HEK293 (cell line): ENCODE data around the gene MDN1.

Experiments
- CTCF ChIA-PET: fragments of 350-600 bp; formaldehyde crosslinking; extraction: SDS; loops from one replicate; lab custom pipeline; 2021; ENCODE audit warnings: antibody characterized with exemption; lab: Yijun Ruan, JAX
- POLR2A ChIA-PET: fragments of 300-600 bp; formaldehyde crosslinking; extraction: SDS; loops from one replicate; lab custom pipeline; 2020; ENCODE audit warnings: antibody characterized with exemption, inconsistent platforms; lab: Yijun Ruan, JAX
- H3K27ac ChIP-seq: fragments of 200-500 bp; sonication (Bioruptor generic); 2 replicates; pipeline ENCODE4 v1.5.1; 2014; ENCODE audit warnings: low read depth, low read length, control low read depth, inconsistent platforms; ENCODE audit errors: extremely low read depth
- H3K36me3 ChIP-seq, 2 experiments: fragments of 200-500 bp in 1 of 2; sonication (Bioruptor generic) in 1 of 2; 1 replicate in 1 of 2; 2 replicates in 1 of 2; pipeline ENCODE4 v1.5.1; 2014 to 2017; ENCODE audit warnings: inconsistent platforms in 2 of 2, low read length in 2 of 2; ENCODE audit not compliant: control insufficient read depth in 2 of 2, insufficient read depth in 1 of 2
- H3K4me1 ChIP-seq: fragments of 200-500 bp; sonication (Bioruptor generic); 2 replicates; pipeline ENCODE4 v1.5.1; 2014; ENCODE audit warnings: mild to moderate bottlenecking, low read length, inconsistent platforms; ENCODE audit not compliant: control insufficient read depth, insufficient read depth
- H3K4me3 ChIP-seq: 2 replicates; pipeline ENCODE4 v1.5.1; 2011; ENCODE audit warnings: low read depth, mild to moderate bottlenecking, control low read depth, low read length, moderate library complexity
- H3K9me3 ChIP-seq: fragments of 200-500 bp; sonication (Bioruptor generic); 2 replicates; pipeline ENCODE4 v1.5.1; 2014; ENCODE audit warnings: low read depth, low read length, inconsistent platforms; ENCODE audit not compliant: control insufficient read depth, insufficient read depth
- BCL11B ChIP-seq: fragments of 450-650 bp; formaldehyde crosslinking; IDR thresholded peaks from 2 replicates; pipeline ENCODE4 v1.5.1; 2016; ENCODE audit warnings: low read depth, missing biosample characterization, missing genetic modification characterization
- EGR2 ChIP-seq: fragments of 450-650 bp; formaldehyde crosslinking; IDR thresholded peaks from 2 replicates; pipeline ENCODE4 v1.5.1; 2016; ENCODE audit warnings: low read depth, missing biosample characterization, missing genetic modification characterization
- GLIS1 ChIP-seq: fragments of 450-650 bp; formaldehyde crosslinking; IDR thresholded peaks from 2 replicates; pipeline ENCODE4 v1.5.1; 2016; ENCODE audit warnings: missing biosample characterization, missing genetic modification characterization
- MZF1 ChIP-seq: fragments of 450-650 bp; formaldehyde crosslinking; IDR thresholded peaks from 2 replicates; pipeline ENCODE4 v1.5.1; 2017; ENCODE audit warnings: missing biosample characterization, missing genetic modification characterization, borderline replicate concordance
- PRDM10 ChIP-seq: fragments of 450-650 bp; formaldehyde crosslinking; IDR thresholded peaks from 2 replicates; pipeline ENCODE4 v1.5.1; 2016; ENCODE audit warnings: missing biosample characterization, missing genetic modification characterization
- YY2 ChIP-seq: fragments of 450-650 bp; formaldehyde crosslinking; IDR thresholded peaks from 2 replicates; pipeline ENCODE4 v1.5.1; 2016; ENCODE audit warnings: missing biosample characterization, missing genetic modification characterization
- ZFP3 ChIP-seq: fragments of 450-650 bp; formaldehyde crosslinking; IDR thresholded peaks from 2 replicates; pipeline ENCODE4 v1.5.1; 2016; ENCODE audit warnings: low read depth, missing biosample characterization, missing genetic modification characterization
- ZNF19 ChIP-seq: fragments of 450-650 bp; formaldehyde crosslinking; IDR thresholded peaks from 2 replicates; pipeline ENCODE4; 2016; ENCODE audit warnings: missing biosample characterization, missing genetic modification characterization, low read depth
- ZNF23 ChIP-seq: fragments of 450-650 bp; formaldehyde crosslinking; IDR thresholded peaks from 2 replicates; pipeline ENCODE4 v1.5.1; 2016; ENCODE audit warnings: missing biosample characterization, missing genetic modification characterization, borderline replicate concordance
- ZNF239 ChIP-seq: fragments of 450-650 bp; formaldehyde crosslinking; IDR thresholded peaks from 2 replicates; pipeline ENCODE4 v1.5.1; 2016; ENCODE audit warnings: missing biosample characterization, missing genetic modification characterization
- ZNF391 ChIP-seq: fragments of 450-650 bp; formaldehyde crosslinking; IDR thresholded peaks from 2 replicates; pipeline ENCODE4 v1.5.1; 2016; ENCODE audit warnings: low read depth, missing biosample characterization, missing genetic modification characterization, borderline replicate concordance
- ZNF514 ChIP-seq: fragments of 450-650 bp; formaldehyde crosslinking; IDR thresholded peaks from 2 replicates; pipeline ENCODE4 v1.5.1; 2016; ENCODE audit warnings: missing biosample characterization, missing genetic modification characterization
- ZNF521 ChIP-seq: fragments of 450-650 bp; formaldehyde crosslinking; IDR thresholded peaks from 2 replicates; pipeline ENCODE4 v1.5.1; 2017; ENCODE audit warnings: missing biosample characterization, mild to moderate bottlenecking, missing genetic modification characterization
- ZNF585B ChIP-seq: fragments of 450-650 bp; formaldehyde crosslinking; IDR thresholded peaks from 2 replicates; pipeline ENCODE4 v1.5.1; 2016; ENCODE audit warnings: missing biosample characterization, missing genetic modification characterization
- ZNF660 ChIP-seq: fragments of 450-650 bp; IDR thresholded peaks from 2 replicates; pipeline ENCODE4 v1.5.1; 2018; ENCODE audit warnings: missing biosample characterization, mild to moderate bottlenecking, missing genetic modification characterization
- ZNF664 ChIP-seq: fragments of 450-650 bp; formaldehyde crosslinking; IDR thresholded peaks from 2 replicates; pipeline ENCODE4 v1.5.1; 2016; ENCODE audit warnings: missing biosample characterization, missing genetic modification characterization
- ZSCAN23 ChIP-seq: fragments of 450-650 bp; formaldehyde crosslinking; IDR thresholded peaks from 2 replicates; pipeline ENCODE4 v1.5.1; 2016; ENCODE audit warnings: missing biosample characterization, missing genetic modification characterization
- TF ChIP-seq, protein P1 (sequence below): fragments of 450-650 bp; formaldehyde crosslinking; IDR thresholded peaks from 2 replicates; pipeline ENCODE4 v1.5.1; 2017; ENCODE audit warnings: missing biosample characterization, missing genetic modification characterization
- TF ChIP-seq, protein P2 (sequence below): fragments of 450-650 bp; formaldehyde crosslinking; IDR thresholded peaks from 2 replicates; pipeline ENCODE4 v1.5.1; 2016; ENCODE audit warnings: missing biosample characterization, missing genetic modification characterization

The MDN1 gene

DNA sequence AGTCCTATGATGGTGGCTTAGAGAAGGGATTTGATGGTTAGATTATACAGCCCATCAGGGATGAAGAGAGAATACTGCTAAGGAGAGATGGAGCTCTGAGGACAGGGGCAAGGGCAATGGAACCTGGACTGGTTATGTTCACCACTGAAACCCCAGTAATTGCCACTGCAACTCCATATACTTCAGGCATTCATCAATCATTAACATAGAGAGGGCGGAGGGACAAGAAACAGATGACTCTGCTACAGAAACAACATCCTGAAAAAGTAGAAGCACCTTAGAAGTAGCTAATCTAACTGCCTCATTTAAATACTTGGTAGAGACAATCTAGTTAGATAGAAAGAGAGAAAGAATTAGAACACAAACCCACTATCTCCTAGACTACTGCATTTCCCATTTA lies 89.8 kb downstream of the MDN1 start:
- H3K4me1 ChIP-seq: no peaks in the 10 kb centered on the region
- no peaks in the 10 kb centered on the region for H3K9me3 ChIP-seq
- ChIA-PET CTCF (interaction anchor here (1.2 to 1.3 kb wide), 2 partner anchors 19 to 297 kb away, joined by 3 to 4 read pairs; partner anchors contain the start of gene ANKRD6), POLR2A (interaction anchor here (1.0 kb wide), 1 partner anchor 33 kb away, joined by 4 read pairs; no protein-coding TSS in a partner anchor)
- H3K4me3 ChIP-seq: no peak overlapping the region
- H3K27ac ChIP-seq: no peak overlapping the region
- TF ChIP-seq ZNF664 (tag by site-specific recombination) (peak; percentile 44; the same call in 1 of the 2 replicates), EGR2 (tag by site-specific recombination) (no peak)
- TF ChIP-seq, all 188 proteins: peak for 1
- H3K36me3 ChIP-seq: peaks cover 47 to 81% of the 10 kb centered on the region in 2 experiments

GRCh38 chr6:89727501-89727900 lies 92.1 kb downstream of the MDN1 start:
- H3K4me3 ChIP-seq: no peak overlapping the region
- TF ChIP-seq YY2 (tag by site-specific recombination) (no peak), ZNF391 (no peak), ZNF19 (tag by site-specific recombination) (no peak), ZSCAN23 (tag by site-specific recombination) (no peak), MZF1 (tag by site-specific recombination) (no peak), ZNF660 (tag by site-specific recombination) (no peak), ZNF521 (tag by site-specific recombination) (no peak)
- H3K27ac ChIP-seq: no peak overlapping the region
- ChIA-PET CTCF (interaction anchor here (0.7 kb wide), 1 partner anchor 65 kb away, joined by 5 read pairs; no protein-coding TSS in a partner anchor), POLR2A (no interaction called here)
- no peaks in the 10 kb centered on the region for H3K4me1 ChIP-seq
- no peaks in the 10 kb centered on the region for H3K9me3 ChIP-seq
- H3K36me3 ChIP-seq: peaks cover 53 to 88% of the 10 kb centered on the region in 2 experiments

GRCh38 chr6:89724981-89725380 lies 94.6 kb downstream of the MDN1 start:
- Histone ChIP-seq H3K36me3 (peaks cover 60 to 84% of the 10 kb centered on the region in 2 experiments), H3K4me3 (no peak overlapping the region), H3K9me3 (no peaks in the 10 kb centered on the region), H3K27ac (no peak overlapping the region)
- POLR2A ChIA-PET: interaction anchor here (0.5 kb wide), 1 partner anchor 152 kb away, joined by 4 read pairs; no protein-coding TSS in a partner anchor
- no peak for TF ChIP-seq BCL11B (tag by site-specific recombination)
- no peak for TF ChIP-seq GLIS1 (tag by site-specific recombination)
- TF ChIP-seq ZSCAN23 (tag by site-specific recombination): no peak
- TF ChIP-seq PRDM10 (tag by site-specific recombination): no peak
- TF ChIP-seq, protein P1, sequence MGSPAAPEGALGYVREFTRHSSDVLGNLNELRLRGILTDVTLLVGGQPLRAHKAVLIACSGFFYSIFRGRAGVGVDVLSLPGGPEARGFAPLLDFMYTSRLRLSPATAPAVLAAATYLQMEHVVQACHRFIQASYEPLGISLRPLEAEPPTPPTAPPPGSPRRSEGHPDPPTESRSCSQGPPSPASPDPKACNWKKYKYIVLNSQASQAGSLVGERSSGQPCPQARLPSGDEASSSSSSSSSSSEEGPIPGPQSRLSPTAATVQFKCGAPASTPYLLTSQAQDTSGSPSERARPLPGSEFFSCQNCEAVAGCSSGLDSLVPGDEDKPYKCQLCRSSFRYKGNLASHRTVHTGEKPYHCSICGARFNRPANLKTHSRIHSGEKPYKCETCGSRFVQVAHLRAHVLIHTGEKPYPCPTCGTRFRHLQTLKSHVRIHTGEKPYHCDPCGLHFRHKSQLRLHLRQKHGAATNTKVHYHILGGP (tag by site-specific recombination): no peak
- no peak for TF ChIP-seq ZNF239
- TF ChIP-seq, protein P2, sequence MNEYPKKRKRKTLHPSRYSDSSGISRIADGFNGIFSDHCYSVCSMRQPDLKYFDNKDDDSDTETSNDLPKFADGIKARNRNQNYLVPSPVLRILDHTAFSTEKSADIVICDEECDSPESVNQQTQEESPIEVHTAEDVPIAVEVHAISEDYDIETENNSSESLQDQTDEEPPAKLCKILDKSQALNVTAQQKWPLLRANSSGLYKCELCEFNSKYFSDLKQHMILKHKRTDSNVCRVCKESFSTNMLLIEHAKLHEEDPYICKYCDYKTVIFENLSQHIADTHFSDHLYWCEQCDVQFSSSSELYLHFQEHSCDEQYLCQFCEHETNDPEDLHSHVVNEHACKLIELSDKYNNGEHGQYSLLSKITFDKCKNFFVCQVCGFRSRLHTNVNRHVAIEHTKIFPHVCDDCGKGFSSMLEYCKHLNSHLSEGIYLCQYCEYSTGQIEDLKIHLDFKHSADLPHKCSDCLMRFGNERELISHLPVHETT (tag by site-specific recombination): no peak
- TF ChIP-seq ZNF585B (tag by site-specific recombination): no peak
- no peak for TF ChIP-seq ZNF23 (tag by site-specific recombination)
- TF ChIP-seq ZFP3: no peak
- TF ChIP-seq ZNF514: no peak
- TF ChIP-seq, all 188 proteins: peak for 0
- CTCF ChIA-PET: no interaction called here
- no peaks in the 10 kb centered on the region for H3K4me1 ChIP-seq
